GM23338 (cell line): ENCODE results near the gene RPL37. TPM values are rescaled to one million over a fixed set of nuclear protein-coding genes. Genes with fewer than 3 reads are reported as not detected.
A peak's percentile ranks its signal among the peaks of the same experiment; 100 is the strongest.

Experiments used
- ATAC-seq: fragments of 200-7000 bp; cut with Tn5 transposase; 3 replicates; pipeline ENCODE4 v1.9.1; 2020
- DNase-seq: peaks from one replicate; pipeline ENCODE4 v3.0.0-alpha.2; 2015; ENCODE audit warnings: low spot score
- H2AFZ ChIP-seq: fragments of 200-600 bp; sonication (generic); 2 replicates; pipeline ENCODE4 v1.8.0; 2016; ENCODE audit warnings: antibody characterized with exemption, mild to moderate bottlenecking, moderate library complexity
- H3F3A ChIP-seq: fragments of 200-600 bp; sonication (generic); replicated peaks from 2 replicates; pipeline ENCODE4 v1.8.0; 2017; ENCODE audit warnings: antibody characterized with exemption, mixed run types, low read depth
- H3K27ac ChIP-seq: fragments of 200-600 bp; sonication (generic); 2 replicates; pipeline ENCODE4 v1.6.1; 2016; ENCODE audit warnings: low read depth
- H3K27me3 ChIP-seq: fragments of 200-600 bp; sonication (generic); 2 replicates; pipeline ENCODE4 v1.8.0; 2016; ENCODE audit warnings: mild to moderate bottlenecking, mixed run types, moderate library complexity; ENCODE audit not compliant: insufficient read depth
- H3K36me3 ChIP-seq: fragments of 200-600 bp; sonication (generic); 2 replicates; pipeline ENCODE4 v1.8.0; 2016; ENCODE audit warnings: mild to moderate bottlenecking; ENCODE audit not compliant: insufficient read depth
- H3K4me1 ChIP-seq: fragments of 200-600 bp; sonication (generic); 2 replicates; pipeline ENCODE4 v1.8.0; 2016; ENCODE audit warnings: mild to moderate bottlenecking, moderate library complexity; ENCODE audit not compliant: insufficient read depth
- H3K4me2 ChIP-seq: fragments of 200-600 bp; sonication (generic); 2 replicates; pipeline ENCODE4 v1.7.1; 2017; ENCODE audit warnings: mixed run types
- H3K4me3 ChIP-seq: fragments of 200-600 bp; sonication (generic); 2 replicates; pipeline ENCODE4 v1.6.1; 2016; ENCODE audit warnings: mixed run types
- H3K79me2 ChIP-seq: fragments of 200-600 bp; sonication (generic); replicated peaks from 2 replicates; pipeline ENCODE4 v1.8.0; 2017; ENCODE audit warnings: mild to moderate bottlenecking; ENCODE audit not compliant: insufficient read depth
- H3K9me2 ChIP-seq: fragments of 200-600 bp; sonication (generic); 2 replicates; pipeline ENCODE4 v1.8.0; 2017; ENCODE audit not compliant: insufficient read depth
- H4K20me1 ChIP-seq: fragments of 200-600 bp; sonication (generic); replicated peaks from 2 replicates; pipeline ENCODE4 v1.8.0; 2017; ENCODE audit warnings: mild to moderate bottlenecking; ENCODE audit not compliant: insufficient read depth
- H3K27ac Mint-ChIP-seq: 2 replicates; pipeline ENCODE4 v1.8.0; 2020; ENCODE audit warnings: inconsistent platforms, mild to moderate bottlenecking, moderate library complexity, mixed read lengths
- H3K27me3 Mint-ChIP-seq: 3 replicates; pipeline ENCODE4 v1.8.0; 2022; ENCODE audit warnings: low read depth, mild to moderate bottlenecking, moderate library complexity, mixed read lengths, inconsistent platforms; ENCODE audit not compliant: insufficient read depth, poor library complexity
- H3K36me3 Mint-ChIP-seq: 3 replicates; pipeline ENCODE4 v1.8.0; 2021; ENCODE audit warnings: low read depth, mild to moderate bottlenecking, inconsistent platforms, moderate library complexity, mixed read lengths
- H3K4me1 Mint-ChIP-seq: 3 replicates; pipeline ENCODE4 v1.8.0; 2020; ENCODE audit warnings: mild to moderate bottlenecking, inconsistent platforms, mixed read lengths
- H3K4me3 Mint-ChIP-seq: 3 replicates; pipeline ENCODE4 v1.8.0; 2021; ENCODE audit warnings: moderate library complexity, mild to moderate bottlenecking, inconsistent platforms, mixed read lengths
- H3K9me3 Mint-ChIP-seq: 3 replicates; pipeline ENCODE4 v1.8.0; 2020; ENCODE audit warnings: moderate library complexity, mild to moderate bottlenecking, inconsistent platforms, mixed read lengths
- EZH2phosphoT487 ChIP-seq: fragments of 200-600 bp; sonication (generic); IDR thresholded peaks from one replicate; pipeline ENCODE4 v1.8.1; 2018; ENCODE audit warnings: antibody characterized with exemption; ENCODE audit not compliant: unreplicated experiment
- JUNB ChIP-seq: IDR thresholded peaks from one replicate; pipeline ENCODE4 v1.6.1; 2016; ENCODE audit warnings: antibody characterized with exemption; ENCODE audit not compliant: unreplicated experiment
- NANOG ChIP-seq: IDR thresholded peaks from 2 replicates; pipeline ENCODE4 v1.6.1; 2016; ENCODE audit warnings: antibody characterized with exemption, borderline replicate concordance
- POLR2AphosphoS5 ChIP-seq: IDR thresholded peaks from 2 replicates; pipeline ENCODE4 v1.6.1; 2016; ENCODE audit warnings: antibody characterized with exemption, low read depth
- REST ChIP-seq: IDR thresholded peaks from one replicate; pipeline ENCODE4 v1.6.1; 2018; ENCODE audit warnings: antibody characterized with exemption; ENCODE audit not compliant: unreplicated experiment
- STAT1 ChIP-seq: IDR thresholded peaks from one replicate; pipeline ENCODE4 v1.6.1; 2016; ENCODE audit warnings: antibody characterized with exemption; ENCODE audit not compliant: unreplicated experiment
- ZNF114 ChIP-seq: fragments of 250-450 bp; sonication (Bioruptor Pico); IDR thresholded peaks from 2 replicates; pipeline ENCODE4 v1.5.0; 2020; ENCODE audit warnings: mild to moderate bottlenecking, moderate library complexity
- polyA plus RNA-seq: library from polyadenylated mRNA; unstranded; fragments of >200 nt; fragmentation: Nextera tagmentation; extraction: Ambion mirVana; gene quantifications from 2 replicates; pipeline ENCODE4 v1.2.1, GENCODE V29; 2016
- total RNA-seq: library from RNA; depleted of rRNA; stranded (reverse); fragments of >200 nt; shearing (Covaris generic); gene quantifications from 2 replicates; pipeline ENCODE4 v1.2.3, GENCODE V29; 2014
- TF ChIP-seq, protein P1 (sequence below), 2 experiments: fragments of 200-600 bp in 1 of 2; sonication (generic) in 1 of 2; conservative IDR thresholded peaks; 2 replicates each; pipeline versions ENCODE4 v1.5.1 to v1.6.1; 2016 to 2017; ENCODE audit warnings: antibody characterized with exemption in 2 of 2, low read depth in 2 of 2, mild to moderate bottlenecking in 2 of 2, moderate library complexity in 1 of 2

The RPL37 gene
- total and polyA plus RNA-seq, 2 experiments from 2014 or later: 104 to 3,283 TPM

GRCh38 chr5:40871177-40871576, 36.2 kb upstream of the RPL37 start:
- peaks cover 9% of the 10 kb centered on the region for H3K4me1 Mint-ChIP-seq
- peak overlapping the region; percentile 41; the same call in 1 of the 2 replicates for H3K27ac Mint-ChIP-seq
- H3K4me3 Mint-ChIP-seq: 0 out of 3 replicates have a peak overlapping the region, but pooled peaks have one; percentile 12
- H3K36me3 Mint-ChIP-seq: peaks cover 9% of the 10 kb centered on the region; the same call in 2 of the 3 replicates
- Histone ChIP-seq H3K4me1 (0 out of 2 replicates have a peak, but pooled peaks cover 6% of the 10 kb centered on the region), H3K27ac (no peak overlapping the region), H3K4me2 (peak overlapping the region; percentile 22; the same call in 1 of the 2 replicates), H3K79me2 (no peaks in the 10 kb centered on the region), H3F3A (no peaks in the 10 kb centered on the region), H4K20me1 (no peaks in the 10 kb centered on the region), H3K4me3 (no peak overlapping the region), H3K36me3 (no peaks in the 10 kb centered on the region), H3K9me2 (no peaks in the 10 kb centered on the region), H2AFZ (no peak overlapping the region), H3K27me3 (no peaks in the 10 kb centered on the region)
- peak; percentile 36 for DNase-seq
- peaks cover 14% of the 10 kb centered on the region for H3K9me3 Mint-ChIP-seq
- TF ChIP-seq JUNB (no peak), STAT1 (no peak), REST (no peak)
- peak; percentile 75 for ATAC-seq
- peaks cover 4% of the 10 kb centered on the region for H3K27me3 Mint-ChIP-seq

GRCh38 chr5:40869384-40869783, 34.4 kb upstream of the RPL37 start:
- H3K27me3 Mint-ChIP-seq: peaks cover 2% of the 10 kb centered on the region
- H3K9me2 ChIP-seq: no peaks in the 10 kb centered on the region
- no peaks in the 10 kb centered on the region for H4K20me1 ChIP-seq
- H3K27me3 ChIP-seq: no peaks in the 10 kb centered on the region
- peaks cover 9% of the 10 kb centered on the region for H3K4me1 Mint-ChIP-seq
- ATAC-seq (no peak), DNase-seq (no peak)
- no peak overlapping the region for H3K4me3 Mint-ChIP-seq
- no peak for TF ChIP-seq ZNF114
- TF ChIP-seq POLR2AphosphoS5: no peak
- TF ChIP-seq JUNB: no peak
- no peak for TF ChIP-seq STAT1
- no peak for TF ChIP-seq NANOG
- TF ChIP-seq EZH2phosphoT487: no peak
- TF ChIP-seq, protein P1, sequence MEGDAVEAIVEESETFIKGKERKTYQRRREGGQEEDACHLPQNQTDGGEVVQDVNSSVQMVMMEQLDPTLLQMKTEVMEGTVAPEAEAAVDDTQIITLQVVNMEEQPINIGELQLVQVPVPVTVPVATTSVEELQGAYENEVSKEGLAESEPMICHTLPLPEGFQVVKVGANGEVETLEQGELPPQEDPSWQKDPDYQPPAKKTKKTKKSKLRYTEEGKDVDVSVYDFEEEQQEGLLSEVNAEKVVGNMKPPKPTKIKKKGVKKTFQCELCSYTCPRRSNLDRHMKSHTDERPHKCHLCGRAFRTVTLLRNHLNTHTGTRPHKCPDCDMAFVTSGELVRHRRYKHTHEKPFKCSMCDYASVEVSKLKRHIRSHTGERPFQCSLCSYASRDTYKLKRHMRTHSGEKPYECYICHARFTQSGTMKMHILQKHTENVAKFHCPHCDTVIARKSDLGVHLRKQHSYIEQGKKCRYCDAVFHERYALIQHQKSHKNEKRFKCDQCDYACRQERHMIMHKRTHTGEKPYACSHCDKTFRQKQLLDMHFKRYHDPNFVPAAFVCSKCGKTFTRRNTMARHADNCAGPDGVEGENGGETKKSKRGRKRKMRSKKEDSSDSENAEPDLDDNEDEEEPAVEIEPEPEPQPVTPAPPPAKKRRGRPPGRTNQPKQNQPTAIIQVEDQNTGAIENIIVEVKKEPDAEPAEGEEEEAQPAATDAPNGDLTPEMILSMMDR (conservative IDR thresholded peaks at IDR 0.05; ENCODE audit: low read depth in 2 of 2): no peak
- H3K36me3 Mint-ChIP-seq: peaks cover 19% of the 10 kb centered on the region
- no peak overlapping the region for H3K27ac Mint-ChIP-seq
- H3K27ac ChIP-seq: no peak overlapping the region
- no peak overlapping the region for H3K4me3 ChIP-seq
- H2AFZ ChIP-seq: no peak overlapping the region
- no peaks in the 10 kb centered on the region for H3K36me3 ChIP-seq
- no peaks in the 10 kb centered on the region for H3F3A ChIP-seq
- peaks cover 26% of the 10 kb centered on the region for H3K9me3 Mint-ChIP-seq
- H3K79me2 ChIP-seq: no peaks in the 10 kb centered on the region
- H3K4me2 ChIP-seq: no peak overlapping the region
- H3K4me1 ChIP-seq: 0 out of 2 replicates have a peak, but pooled peaks cover 6% of the 10 kb centered on the region
